SK-N-MC (cell line): ENCODE data around the gene UXS1.

Source experiments
- EZH2 ChIP-seq: fragments of 200-600 bp; sonication (generic); IDR thresholded peaks from one replicate; pipeline ENCODE4 v1.6.1; 2017; ENCODE audit warnings: antibody characterized with exemption
- POLR2AphosphoS5 ChIP-seq: IDR thresholded peaks from 2 replicates; pipeline ENCODE4 v1.6.1; 2012; ENCODE audit warnings: mild to moderate bottlenecking, low read depth, low read length, borderline replicate concordance

DNA sequence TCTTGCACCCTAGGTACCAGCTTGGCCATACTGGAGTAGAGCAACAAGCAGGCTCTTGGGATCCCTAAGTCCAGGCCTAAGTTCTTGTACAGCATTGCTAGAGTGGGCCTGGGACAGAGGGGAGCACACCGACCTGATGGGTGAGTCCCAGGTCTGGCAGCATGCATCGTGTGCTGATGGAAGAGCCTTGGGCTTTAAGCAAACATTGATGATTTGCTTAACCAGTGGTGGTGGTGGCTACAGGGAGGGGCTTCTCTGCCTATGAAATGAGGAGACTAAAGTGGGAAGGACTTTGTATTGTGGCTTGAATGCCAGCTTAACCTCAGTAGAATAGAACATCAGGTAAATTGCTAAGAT lies 39.2 kb upstream of the UXS1 start:
- TF ChIP-seq POLR2AphosphoS5 = no peak
- no peak for TF ChIP-seq EZH2
